ENCODE results near the gene CA6.

DNA sequence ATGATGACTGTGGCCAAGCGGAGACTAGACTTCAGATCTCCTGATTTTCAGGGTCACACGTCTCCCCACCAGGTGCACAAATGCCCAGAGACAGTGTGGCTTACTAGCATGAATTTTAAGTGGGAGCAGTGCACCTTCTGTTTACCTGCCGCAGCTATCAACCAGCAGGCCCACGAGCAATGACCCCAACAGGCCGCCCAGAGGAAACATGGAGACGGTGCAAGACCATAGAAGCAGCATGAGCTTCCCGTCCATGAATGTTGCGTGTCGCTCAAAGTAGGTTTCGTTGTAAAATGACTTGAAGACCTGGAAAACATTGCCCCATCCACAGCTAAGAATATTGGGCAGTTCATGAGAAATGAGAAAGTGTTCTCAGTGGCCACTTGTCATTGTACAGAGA lies 77.1 kb downstream of the CA6 start:
- TF ChIP-seq, protein P1, sequence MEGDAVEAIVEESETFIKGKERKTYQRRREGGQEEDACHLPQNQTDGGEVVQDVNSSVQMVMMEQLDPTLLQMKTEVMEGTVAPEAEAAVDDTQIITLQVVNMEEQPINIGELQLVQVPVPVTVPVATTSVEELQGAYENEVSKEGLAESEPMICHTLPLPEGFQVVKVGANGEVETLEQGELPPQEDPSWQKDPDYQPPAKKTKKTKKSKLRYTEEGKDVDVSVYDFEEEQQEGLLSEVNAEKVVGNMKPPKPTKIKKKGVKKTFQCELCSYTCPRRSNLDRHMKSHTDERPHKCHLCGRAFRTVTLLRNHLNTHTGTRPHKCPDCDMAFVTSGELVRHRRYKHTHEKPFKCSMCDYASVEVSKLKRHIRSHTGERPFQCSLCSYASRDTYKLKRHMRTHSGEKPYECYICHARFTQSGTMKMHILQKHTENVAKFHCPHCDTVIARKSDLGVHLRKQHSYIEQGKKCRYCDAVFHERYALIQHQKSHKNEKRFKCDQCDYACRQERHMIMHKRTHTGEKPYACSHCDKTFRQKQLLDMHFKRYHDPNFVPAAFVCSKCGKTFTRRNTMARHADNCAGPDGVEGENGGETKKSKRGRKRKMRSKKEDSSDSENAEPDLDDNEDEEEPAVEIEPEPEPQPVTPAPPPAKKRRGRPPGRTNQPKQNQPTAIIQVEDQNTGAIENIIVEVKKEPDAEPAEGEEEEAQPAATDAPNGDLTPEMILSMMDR (optimal IDR thresholded peaks at IDR 0.05 in 1 of 3, IDR thresholded peaks at IDR 0.05 in 1 of 3, conservative IDR thresholded peaks at IDR 0.05 in 1 of 3; ENCODE audit: extremely low read depth in 1 of 3, insufficient read depth in 2 of 3, low read length in 3 of 3) = no peak
- TF ChIP-seq EZH2 (IDR thresholded peaks at IDR 0.05; ENCODE audit: low read length) = no peak

Data from keratinocyte (primary cell).